Stimulated activated naive CD4-positive, alpha-beta T cell (primary cell): ENCODE results near the gene FARS2.

ENCODE experiments used
- DNase-seq, 6 experiments: peaks; one replicate each; lab custom pipeline; 2025; lab: John Stamatoyannopoulos, UW

FARS2 gene

GRCh38 chr6:5326022-5326641 lies 64.8 kb downstream of the FARS2 start:
- DNase-seq: no peak

DNA sequence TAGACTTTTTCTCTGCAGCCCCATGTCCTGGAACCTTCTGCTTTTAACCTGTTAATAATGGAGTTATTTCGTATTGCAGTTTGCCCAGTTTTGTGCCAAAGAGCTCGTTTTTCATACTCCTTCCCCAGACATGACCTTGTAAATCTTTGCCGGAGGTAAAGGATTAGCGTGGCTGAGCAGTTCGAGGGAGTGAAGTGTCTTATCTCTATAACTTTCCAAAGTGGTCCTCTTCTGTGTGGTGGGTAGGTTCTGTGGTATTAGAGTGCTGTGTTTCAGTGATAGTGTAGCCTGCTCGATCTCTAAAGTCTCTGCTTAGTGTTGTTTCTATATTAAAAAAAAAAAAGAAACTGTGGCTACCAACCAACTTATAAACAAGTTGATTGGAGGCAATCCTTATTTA lies 67.5 kb downstream of the FARS2 start:
- DNase-seq: no peak

DNA sequence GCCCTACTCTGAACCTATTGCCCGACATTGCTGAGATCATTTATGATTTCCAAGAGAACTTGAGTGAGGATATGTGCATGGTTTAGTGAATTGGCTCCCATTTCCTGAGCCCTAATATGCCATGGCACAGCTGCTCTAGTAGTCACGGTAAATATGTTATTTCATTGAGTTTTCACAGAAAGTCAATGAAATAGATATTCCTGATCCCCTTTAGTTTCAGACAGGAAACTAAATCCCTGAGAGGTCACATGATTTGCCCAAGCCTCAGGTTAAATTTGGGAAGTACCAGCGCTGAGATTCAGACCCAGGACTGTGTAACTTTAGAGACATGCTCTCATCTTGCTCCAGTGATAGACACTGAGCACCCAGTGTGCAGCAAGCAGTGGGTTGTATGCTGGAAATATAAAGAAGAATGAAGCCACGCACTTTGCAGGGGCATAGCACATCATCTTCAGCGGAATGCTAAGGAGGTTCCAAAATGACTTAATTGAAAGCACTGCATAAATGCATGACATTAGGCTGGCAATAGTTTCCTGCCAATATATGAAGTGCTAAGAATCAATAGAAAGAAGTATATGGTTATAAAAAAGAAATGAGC lies 70.6 kb downstream of the FARS2 start:
- no peak for DNase-seq

DNA sequence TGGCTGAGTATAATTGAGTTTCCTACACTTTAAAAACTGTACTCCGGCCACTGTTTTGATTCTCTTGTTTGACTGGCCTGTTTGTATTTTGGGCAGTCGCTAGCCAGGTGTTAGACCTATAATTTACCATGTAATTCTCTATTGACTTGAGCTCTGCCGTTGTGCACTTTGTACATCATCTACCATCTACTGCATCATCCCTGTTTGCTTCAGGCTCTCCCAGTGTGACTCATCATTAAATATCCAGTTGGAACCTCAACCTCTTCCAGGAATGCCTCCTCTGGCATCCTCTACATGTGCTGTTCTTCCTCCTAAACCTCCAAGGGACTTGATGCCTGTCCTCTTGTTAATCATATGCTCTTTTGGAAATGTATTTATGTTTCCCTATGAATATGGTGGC lies 72.3 kb downstream of the FARS2 start:
- DNase-seq: no peak

DNA sequence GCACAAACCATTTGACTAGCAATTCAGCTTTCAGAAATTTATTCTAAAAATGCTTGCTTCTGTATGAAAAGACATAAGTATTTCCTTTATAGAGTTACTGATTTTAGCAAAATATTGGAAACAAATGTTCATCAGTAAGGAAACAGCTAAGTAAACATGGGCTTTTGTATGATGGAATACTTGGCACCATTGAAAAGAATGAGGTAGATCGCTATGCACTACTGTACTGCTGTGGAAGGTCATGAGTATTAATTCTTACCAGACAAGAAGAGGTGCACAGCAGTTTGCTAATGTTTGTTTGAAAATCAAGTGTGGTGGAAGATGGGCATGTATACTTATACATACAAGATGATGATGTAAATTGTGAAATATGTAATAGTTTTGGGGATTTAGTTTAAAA lies 73.0 kb downstream of the FARS2 start:
- no peak for DNase-seq

DNA sequence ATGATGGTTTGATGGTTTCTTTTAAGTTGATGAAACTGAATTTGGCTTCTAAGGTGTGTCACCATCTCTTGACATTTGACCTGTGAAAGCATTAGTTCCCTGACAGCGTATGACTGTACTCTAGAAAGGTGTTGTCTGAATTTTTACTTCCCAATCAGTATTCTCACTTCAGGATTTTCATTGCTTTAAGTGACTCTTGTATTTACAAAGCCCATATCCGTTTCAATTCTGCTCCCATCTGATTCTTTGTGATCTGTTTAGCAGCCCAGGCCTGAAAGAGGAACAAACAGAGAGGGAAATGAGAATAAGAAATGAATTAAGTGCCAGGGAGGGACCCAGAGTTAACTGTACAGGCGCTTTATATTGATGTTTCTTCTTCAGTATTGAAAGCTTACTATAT lies 73.7 kb downstream of the FARS2 start:
- DNase-seq: no peak

DNA sequence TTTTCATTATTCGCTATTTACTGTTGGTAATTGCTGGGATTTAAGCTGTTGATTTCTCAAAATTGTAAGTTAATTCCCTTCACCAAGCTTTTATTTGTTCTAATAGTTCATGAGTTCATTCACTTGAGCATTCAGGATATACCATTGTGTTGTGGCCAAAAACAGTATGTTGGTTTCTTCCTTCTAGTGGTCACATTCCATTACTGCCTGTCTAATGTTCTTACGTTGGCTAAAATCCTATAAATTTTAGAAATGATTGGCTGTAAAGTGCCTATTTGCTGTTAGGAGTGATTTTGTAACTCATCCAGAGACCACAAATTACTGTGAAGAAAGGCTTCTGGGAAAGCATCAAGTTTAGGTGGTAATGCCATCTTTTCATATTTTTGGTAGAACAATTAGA lies 76.3 kb downstream of the FARS2 start:
- no peak for DNase-seq

DNA sequence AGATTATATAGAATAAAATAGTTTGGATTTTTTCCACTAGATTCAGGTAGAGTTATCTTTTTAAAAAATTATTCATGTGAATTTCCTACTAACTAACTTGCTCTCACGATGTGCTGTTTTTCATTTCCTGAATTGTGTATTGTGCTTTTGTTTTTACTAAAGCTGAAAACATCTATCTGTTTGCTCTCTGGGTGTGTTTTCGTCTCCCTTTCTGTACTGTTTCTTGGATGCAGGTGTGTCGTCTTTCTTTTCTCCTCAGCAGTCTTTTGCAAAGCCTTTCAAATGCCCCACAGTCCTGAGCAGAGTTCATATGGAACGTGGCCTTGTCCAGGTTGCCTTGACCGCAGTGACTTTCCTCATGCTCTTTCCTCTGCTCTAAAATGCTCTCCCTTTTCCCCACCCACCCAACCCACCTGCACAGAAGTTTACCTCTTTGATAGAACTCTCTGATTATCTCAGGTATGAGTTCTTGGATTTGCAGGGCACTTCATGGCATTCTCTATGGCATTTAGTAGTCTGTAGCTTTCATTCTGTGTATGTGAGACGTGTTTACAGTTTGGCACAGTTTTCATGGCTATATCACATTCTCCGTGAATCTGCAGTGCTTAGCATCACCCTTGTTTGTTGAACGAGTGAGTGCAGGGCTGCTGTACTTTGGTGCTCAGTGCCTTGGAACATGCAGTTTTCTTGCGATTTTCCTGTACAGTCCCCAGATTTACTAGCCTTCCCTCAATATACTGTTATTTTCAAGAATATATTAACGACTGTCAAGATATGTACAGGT lies 77.1 kb downstream of the FARS2 start:
- DNase-seq: no peak

- DNase-seq: no peak
These were observed 78.5 kb downstream of the FARS2 start for GRCh38 chr6:5339786-5340185.

DNA sequence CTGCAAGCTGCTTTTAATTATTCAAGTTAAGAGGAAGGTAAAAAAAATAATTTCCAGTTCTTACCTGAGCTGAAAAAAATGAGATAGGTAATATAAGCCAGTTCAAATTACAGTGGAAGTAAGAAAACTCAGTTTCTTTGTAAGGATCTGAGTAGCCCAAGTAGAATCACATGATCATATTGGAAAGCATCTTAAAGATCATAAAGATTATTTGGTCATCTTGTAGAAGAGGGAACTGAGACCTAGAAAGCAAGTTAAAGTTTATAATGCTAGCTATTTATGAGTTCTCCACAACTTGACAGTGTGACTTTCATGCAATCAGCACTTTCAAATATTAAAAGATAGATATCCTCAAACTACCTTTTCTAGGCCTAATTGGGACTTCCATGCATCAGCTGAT lies 80.5 kb downstream of the FARS2 start:
- no peak for DNase-seq

- DNase-seq: no peak
These were observed 82.7 kb downstream of the FARS2 start for GRCh38 chr6:5343998-5344397.

DNA sequence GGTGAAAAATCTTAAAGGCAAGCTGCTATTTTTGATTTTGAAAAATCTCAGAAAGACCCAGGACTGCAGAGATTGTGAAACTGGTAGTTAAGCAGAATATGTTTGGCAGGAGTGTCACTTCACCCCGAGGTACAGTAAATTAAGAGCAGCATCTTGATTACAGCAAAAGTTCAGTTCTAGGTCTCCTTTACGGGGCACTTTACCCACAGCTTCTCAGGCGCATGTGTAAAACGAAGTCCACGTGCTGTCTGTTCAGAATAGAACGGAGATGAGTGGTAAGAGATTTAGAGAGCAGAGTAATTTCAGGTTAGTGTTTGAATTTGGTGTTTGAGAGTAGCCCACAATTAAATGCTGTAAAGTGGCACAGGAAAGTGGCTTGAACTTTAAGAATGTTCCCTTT lies 84.0 kb downstream of the FARS2 start:
- DNase-seq: no peak

DNA sequence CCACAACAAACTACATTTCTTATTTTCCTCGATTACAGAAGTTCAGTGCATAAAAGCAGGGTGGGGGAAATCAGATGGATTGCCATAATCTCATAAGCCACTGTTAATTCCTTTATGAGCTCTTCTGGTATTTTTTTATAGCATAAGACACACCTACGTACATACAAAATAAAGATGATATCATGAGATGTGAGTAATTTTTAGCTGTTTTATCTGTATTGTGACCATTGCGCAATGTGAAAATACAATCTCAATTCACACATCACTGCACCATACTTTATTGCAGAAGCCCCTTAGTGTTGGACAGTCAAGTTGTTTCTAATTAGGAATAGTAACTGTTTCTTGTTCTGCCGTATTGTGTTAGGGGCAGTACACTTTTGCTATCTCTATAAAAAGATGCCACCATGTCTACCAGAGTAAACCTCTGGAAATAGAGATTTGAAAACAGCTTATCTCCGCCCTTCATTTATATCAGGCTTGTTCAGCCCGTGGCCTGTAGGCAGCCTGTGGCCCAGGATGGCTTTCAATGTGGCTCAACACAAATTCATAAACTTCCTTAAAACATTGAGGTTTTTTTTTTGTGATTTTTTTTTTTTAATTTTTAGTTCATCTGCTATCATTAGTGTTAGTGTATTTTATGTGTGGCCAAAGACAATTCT lies 90.4 kb downstream of the FARS2 start:
- DNase-seq: no peak

DNA sequence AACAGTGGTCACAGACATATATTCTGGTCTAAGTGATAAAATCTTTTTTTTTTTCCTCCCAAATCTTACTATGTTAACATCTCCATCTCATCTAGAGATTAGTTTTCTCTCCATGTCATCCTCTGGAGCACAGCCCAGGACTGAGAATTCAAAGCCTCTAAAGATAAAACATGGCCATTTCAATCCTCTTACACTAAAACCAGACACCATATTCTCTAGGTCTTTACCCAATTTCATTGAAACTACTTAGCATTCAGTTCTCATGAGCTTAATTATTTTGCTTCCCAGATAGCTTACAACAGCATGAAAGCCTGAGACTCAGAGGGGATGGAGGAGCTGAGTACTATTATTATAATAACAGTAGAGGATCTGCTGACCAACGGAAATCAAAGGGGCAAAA lies 92.7 kb downstream of the FARS2 start:
- DNase-seq: no peak

GRCh38 chr6:5357486-5357885 lies 96.2 kb downstream of the FARS2 start:
- DNase-seq: no peak

DNA sequence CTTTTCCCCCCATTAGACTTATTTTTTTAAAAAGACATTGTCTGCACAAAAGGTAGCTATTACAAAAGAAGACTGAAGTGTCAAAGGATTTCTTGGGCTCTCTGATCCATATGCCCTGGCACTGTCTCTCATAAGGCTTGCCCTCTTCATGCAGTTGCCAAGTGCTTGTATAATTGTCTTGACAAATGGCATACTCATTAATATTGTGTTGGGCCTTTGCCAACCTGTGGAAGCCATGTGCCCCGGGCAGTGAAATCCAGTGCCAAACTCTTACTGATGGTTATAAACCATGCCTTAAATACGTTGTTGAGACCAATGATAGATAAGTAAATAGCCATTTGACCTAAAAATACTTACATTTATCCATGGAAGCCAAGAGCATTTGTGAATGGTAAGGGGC lies 98.1 kb downstream of the FARS2 start:
- no peak for DNase-seq

GRCh38 chr6:5361396-5361795 lies 100.1 kb downstream of the FARS2 start:
- no peak for DNase-seq

DNA sequence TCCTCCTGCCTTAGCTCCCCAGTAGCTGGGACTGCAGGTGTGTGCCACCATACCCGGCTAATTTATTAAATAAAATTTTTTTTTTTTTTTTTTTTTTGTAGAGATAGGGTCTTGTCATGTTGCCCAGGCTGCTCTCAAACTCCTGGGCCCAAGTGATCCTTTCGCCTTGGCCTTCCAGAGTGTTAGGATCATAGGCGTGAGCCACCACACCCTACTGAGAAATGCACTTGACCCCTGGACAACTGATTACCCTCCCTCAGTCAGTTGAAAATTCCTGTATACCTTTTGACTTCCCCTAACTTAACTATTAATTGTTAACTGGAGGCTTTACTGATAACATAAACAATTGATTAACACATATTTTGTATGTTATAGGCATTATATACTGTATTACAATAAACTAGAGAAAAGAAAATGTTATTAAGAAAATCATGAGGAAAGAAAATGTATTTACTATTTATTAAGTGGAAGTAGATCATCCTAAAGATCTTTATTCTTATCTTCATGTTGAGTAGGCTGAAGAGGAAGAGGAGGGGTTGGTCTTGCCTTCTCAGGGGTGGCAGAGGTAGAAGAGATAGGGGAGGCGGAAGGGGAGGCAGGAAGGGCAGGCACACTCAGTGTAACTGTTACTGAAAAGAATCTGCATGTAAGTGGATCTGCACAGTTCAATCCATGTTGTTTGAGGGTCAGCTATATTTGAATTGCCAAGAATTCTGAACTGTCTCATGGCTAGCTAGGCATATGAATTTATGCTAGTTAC lies 104.3 kb downstream of the FARS2 start:
- no peak for DNase-seq

- DNase-seq: no peak
These were observed 105.6 kb downstream of the FARS2 start for GRCh38 chr6:5366941-5367340.

GRCh38 chr6:5367510-5367909 lies 106.2 kb downstream of the FARS2 start:
- no peak for DNase-seq

DNA sequence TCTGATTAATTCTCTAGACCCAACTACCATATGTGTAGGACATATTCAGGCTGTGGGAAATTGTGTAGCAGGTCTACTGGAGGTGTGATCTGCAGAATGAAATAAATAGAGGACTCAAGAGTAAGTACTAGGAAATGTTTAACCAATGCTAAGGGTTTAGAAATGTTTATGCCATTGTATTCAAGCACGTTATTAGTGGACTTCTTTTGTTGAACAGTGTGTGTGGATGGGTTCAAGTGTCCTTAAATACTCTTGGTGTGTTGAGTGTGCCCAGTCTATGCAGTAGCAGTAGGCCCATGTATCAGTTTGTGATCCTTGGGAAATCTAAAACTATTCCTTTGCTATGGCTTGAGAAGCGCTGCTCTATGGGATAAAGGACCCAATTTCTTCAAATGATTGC lies 112.1 kb downstream of the FARS2 start:
- no peak for DNase-seq

DNA sequence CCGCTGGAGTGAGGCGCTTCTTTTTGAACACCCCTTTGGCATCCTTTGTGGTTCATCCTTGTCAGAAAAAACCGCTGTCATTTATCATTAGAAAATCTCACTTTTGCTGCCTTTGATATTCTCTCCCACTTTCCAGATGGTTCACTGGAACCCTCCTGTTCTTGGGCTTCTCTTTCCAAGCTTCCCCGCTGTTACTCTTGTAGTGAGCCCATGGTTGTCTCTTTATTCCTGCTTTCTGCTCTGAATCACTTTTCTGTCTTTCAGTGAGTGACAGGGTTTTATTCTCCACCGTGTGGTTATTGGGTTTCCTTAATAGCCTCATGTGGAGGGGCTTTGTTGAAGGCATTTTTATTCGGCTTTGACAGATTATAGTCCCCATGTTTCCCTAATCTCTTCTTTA lies 117.0 kb downstream of the FARS2 start:
- no peak for DNase-seq
